Type B pancreatic cell (in vitro differentiated cells): ENCODE data around the gene ULK1. TPM values are rescaled to one million over a fixed set of nuclear protein-coding genes. Genes with fewer than 3 reads are reported as not detected.

Experiments
- DNase-seq: peaks from one replicate; pipeline ENCODE4 v3.0.0; 2021; ENCODE audit warnings: mixed read lengths; ENCODE audit not compliant: unreplicated experiment; ENCODE audit errors: extremely low spot score
- H3K27ac Mint-ChIP-seq: 2 replicates; pipeline ENCODE4 v1.8.0; 2021; ENCODE audit warnings: mild to moderate bottlenecking, mixed read lengths
- H3K27me3 Mint-ChIP-seq: 2 replicates; pipeline ENCODE4 v1.8.0; 2021; ENCODE audit warnings: mixed read lengths
- H3K36me3 Mint-ChIP-seq: 2 replicates; pipeline ENCODE4 v1.8.0; 2021; ENCODE audit warnings: mixed read lengths
- H3K4me1 Mint-ChIP-seq: one replicate; pipeline ENCODE4 v1.8.0; 2021; ENCODE audit warnings: mixed read lengths; ENCODE audit not compliant: unreplicated experiment
- H3K4me3 Mint-ChIP-seq: 2 replicates; pipeline ENCODE4 v1.8.0; 2021; ENCODE audit warnings: mild to moderate bottlenecking, mixed read lengths
- H3K9me3 Mint-ChIP-seq: 2 replicates; pipeline ENCODE4 v1.8.0; 2021; ENCODE audit warnings: mixed read lengths
- long read RNA-seq: library from polyadenylated mRNA; unstranded; transcript quantifications from one replicate; pipeline ENCODE4 v2.0.0, GENCODE V29; 2020
- total RNA-seq: library from RNA; stranded (reverse); gene quantifications from 2 replicates; pipeline ENCODE4 v1.2.1, GENCODE V29; 2021; ENCODE audit warnings: low replicate concordance
- TF ChIP-seq, protein P1 (sequence below): fragments of 200-600 bp; sonication (generic); conservative IDR thresholded peaks from 2 replicates; pipeline ENCODE4 v1.5.0; 2021; ENCODE audit warnings: antibody characterized with exemption, mild to moderate bottlenecking

The ULK1 gene
- 80.0 and 99.3 TPM in 2 replicates for total RNA-seq
- long read RNA-seq, partial matches to known transcripts, result 4 of 21 reads
- long read RNA-seq, other reads (novel, unspliced or antisense), result 15 of 21 reads

DNA sequence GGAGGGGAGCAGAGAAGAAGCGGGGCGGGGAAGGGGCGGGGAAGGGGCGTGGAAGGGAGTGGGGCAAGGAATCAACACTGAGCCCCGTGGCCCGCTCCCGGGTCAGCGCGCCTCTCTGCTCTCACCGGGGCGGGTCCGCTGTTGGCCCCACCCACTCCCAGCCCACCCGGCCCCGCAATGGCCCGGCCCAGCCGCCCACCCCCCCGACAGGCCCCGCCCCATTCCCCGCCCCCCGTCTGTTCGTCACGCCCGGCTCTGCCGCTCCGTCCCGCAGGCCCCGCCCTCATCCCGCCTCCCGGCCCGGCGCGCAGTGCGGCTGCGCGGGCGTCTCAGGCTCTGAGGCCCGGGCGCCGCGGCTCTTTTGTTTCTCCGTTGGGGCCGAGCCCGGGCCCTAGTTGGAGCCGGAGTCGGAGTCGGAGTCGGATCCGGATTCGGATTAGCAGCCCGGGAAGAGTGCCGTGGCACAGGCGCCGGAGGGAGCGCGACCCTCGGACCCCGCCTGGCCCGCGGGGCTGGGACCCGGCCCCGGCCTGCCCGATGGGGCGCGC is at the start of gene ULK1:
Gene ULK1, plus strand, starts transcription at position 310 of the 548 bp plus-strand sequence. CDS start 380 bp downstream, outside the sequence.
- Mint-ChIP-seq H3K4me3 (peak within 1 kb of the TSS; percentile 90), H3K4me1 (peaks cover 13% of the 10 kb centered on the region), H3K36me3 (no peaks in the 10 kb centered on the region), H3K27ac (peak within 1 kb of the TSS; percentile 86), H3K9me3 (no peaks in the 10 kb centered on the region), H3K27me3 (peaks cover 3% of the 10 kb centered on the region)
- TF ChIP-seq, protein P1, sequence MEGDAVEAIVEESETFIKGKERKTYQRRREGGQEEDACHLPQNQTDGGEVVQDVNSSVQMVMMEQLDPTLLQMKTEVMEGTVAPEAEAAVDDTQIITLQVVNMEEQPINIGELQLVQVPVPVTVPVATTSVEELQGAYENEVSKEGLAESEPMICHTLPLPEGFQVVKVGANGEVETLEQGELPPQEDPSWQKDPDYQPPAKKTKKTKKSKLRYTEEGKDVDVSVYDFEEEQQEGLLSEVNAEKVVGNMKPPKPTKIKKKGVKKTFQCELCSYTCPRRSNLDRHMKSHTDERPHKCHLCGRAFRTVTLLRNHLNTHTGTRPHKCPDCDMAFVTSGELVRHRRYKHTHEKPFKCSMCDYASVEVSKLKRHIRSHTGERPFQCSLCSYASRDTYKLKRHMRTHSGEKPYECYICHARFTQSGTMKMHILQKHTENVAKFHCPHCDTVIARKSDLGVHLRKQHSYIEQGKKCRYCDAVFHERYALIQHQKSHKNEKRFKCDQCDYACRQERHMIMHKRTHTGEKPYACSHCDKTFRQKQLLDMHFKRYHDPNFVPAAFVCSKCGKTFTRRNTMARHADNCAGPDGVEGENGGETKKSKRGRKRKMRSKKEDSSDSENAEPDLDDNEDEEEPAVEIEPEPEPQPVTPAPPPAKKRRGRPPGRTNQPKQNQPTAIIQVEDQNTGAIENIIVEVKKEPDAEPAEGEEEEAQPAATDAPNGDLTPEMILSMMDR, result no peak
- DNase-seq, result peak; percentile 95

DNA sequence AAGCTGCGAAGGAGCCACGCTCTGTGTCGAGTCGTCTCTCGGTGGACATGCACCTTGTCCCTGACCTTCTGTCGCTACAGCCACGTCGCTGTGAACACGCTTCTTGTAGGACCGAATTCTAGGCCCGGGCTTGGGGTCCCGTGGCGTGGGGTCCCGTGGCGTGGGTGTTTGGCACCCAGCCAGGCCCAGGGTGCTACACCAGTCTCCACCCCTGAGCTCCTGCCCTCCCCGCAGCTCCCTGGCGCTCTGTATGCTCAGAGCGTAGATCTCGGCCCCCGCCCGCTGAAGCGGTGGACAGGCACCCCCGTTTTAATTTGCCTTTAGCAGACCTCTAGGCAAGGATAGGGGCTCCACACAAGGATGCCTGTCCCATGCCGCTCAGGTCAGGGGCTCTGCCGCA is 49.8 kb upstream of the ULK1 start:
- H3K27ac Mint-ChIP-seq, result no peak overlapping the region
- H3K4me3 Mint-ChIP-seq, result no peak overlapping the region
- no peaks in the 10 kb centered on the region for H3K4me1 Mint-ChIP-seq
- no peaks in the 10 kb centered on the region for H3K36me3 Mint-ChIP-seq
- H3K9me3 Mint-ChIP-seq, result no peaks in the 10 kb centered on the region
- no peaks in the 10 kb centered on the region for H3K27me3 Mint-ChIP-seq
- no peak for DNase-seq
- TF ChIP-seq, protein P1, result no peak

DNA sequence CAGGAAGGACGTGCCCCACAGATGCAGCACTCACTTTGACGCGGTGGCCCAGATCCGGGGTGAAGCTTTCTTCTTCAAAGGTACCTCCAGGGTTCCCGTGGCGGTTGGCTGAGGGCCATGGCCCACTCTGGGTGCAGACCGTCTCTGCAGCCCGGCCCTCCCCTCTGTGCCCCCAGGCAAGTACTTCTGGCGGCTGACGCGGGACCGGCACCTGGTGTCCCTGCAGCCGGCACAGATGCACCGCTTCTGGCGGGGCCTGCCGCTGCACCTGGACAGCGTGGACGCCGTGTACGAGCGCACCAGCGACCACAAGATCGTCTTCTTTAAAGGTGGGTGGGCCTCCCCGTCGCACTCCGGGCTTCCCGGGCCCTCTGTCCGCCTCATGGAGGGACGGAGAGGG is 49.3 kb upstream of the ULK1 start:
- no peaks in the 10 kb centered on the region for H3K9me3 Mint-ChIP-seq
- no peaks in the 10 kb centered on the region for H3K36me3 Mint-ChIP-seq
- H3K4me3 Mint-ChIP-seq, result no peak overlapping the region
- DNase-seq, result no peak
- H3K27me3 Mint-ChIP-seq, result no peaks in the 10 kb centered on the region
- TF ChIP-seq, protein P1, result no peak
- no peaks in the 10 kb centered on the region for H3K4me1 Mint-ChIP-seq
- H3K27ac Mint-ChIP-seq, result no peak overlapping the region

DNA sequence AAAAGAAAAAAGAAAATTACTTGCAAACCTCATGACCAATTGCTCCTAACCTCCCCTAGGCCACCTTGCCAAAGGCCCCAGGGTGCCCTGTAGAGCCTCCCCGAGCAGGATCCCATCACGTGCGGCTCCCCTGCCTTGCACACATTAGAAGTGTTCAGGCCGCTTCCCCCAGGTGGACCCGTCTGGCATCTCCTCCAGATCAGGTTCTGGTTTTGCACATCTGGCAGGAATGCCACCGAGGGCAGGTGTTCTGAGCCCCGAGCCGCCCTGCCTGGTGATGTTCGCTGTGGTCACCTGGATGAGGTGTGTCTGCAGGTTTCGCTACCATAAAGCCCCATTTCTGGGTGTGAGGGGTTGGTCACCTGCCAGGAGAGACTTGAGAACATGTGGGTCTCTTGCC is 47.0 kb upstream of the ULK1 start:
- Mint-ChIP-seq H3K4me1 (no peaks in the 10 kb centered on the region), H3K9me3 (no peaks in the 10 kb centered on the region), H3K4me3 (no peak overlapping the region), H3K36me3 (no peaks in the 10 kb centered on the region), H3K27me3 (no peaks in the 10 kb centered on the region), H3K27ac (no peak overlapping the region)
- TF ChIP-seq, protein P1, result no peak
- DNase-seq, result no peak

DNA sequence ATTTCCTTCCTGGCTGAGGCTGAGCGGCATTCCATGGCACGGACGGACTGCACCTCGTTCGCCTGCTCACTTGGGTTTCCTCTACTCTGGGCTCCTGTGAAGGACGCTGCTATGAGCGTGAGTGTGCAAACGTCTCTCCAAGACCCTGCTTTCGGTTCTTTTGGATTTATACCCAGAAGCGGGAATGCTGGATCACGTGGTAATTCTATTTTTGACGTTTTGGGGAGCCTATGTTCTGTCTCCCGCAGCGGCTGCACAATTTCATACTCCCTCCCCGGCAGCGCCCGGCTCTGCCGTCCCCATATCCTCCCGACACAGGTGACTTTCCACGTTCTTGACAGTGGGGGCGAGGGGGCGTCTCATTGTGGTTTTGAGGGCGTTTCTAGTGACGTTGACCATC is 45.7 kb upstream of the ULK1 start:
- no peak for DNase-seq
- H3K9me3 Mint-ChIP-seq, result no peaks in the 10 kb centered on the region
- TF ChIP-seq, protein P1, result no peak
- H3K4me1 Mint-ChIP-seq, result no peaks in the 10 kb centered on the region
- H3K36me3 Mint-ChIP-seq, result no peaks in the 10 kb centered on the region
- no peak overlapping the region for H3K4me3 Mint-ChIP-seq
- H3K27ac Mint-ChIP-seq, result no peak overlapping the region
- H3K27me3 Mint-ChIP-seq, result no peaks in the 10 kb centered on the region
